WI38 (cell line): Measurements from ENCODE around the gene ZC3H12A.
"Not testable (repeated sequence)": the region's sequence is repeated elsewhere in the genome, so short reads cannot be mapped to it uniquely, and the experiment has no call there.

Source experiments
- H3K4me3 ChIP-seq: 2 replicates; pipeline ENCODE4 v1.5.1; 2011; ENCODE audit warnings: low read depth, mild to moderate bottlenecking, control low read depth, low read length
- CTCF ChIP-seq: IDR thresholded peaks from 2 replicates; pipeline ENCODE4 v1.5.1; 2012; ENCODE audit warnings: low read depth, mild to moderate bottlenecking, control low read depth, low read length

ZC3H12A gene

GRCh38 chr1:37506740-37507139 is 32.4 kb downstream of the ZC3H12A start:
- TF ChIP-seq CTCF, result no peak
- H3K4me3 ChIP-seq, result no peak overlapping the region

- H3K4me3 ChIP-seq, result no peak overlapping the region
- TF ChIP-seq CTCF, result no peak
Observed at GRCh38 chr1:37509181-37509580, 34.8 kb downstream of the ZC3H12A start.

GRCh38 chr1:37513795-37514349 is 39.5 kb downstream of the ZC3H12A start:
- H3K4me3 ChIP-seq, result peak overlapping the region; percentile 81
- no peak for TF ChIP-seq CTCF

- TF ChIP-seq CTCF, result peak; percentile 12; the same call in 1 of the 2 replicates
- H3K4me3 ChIP-seq, result peak within 1 kb of the TSS; percentile 81
Observed at GRCh38 chr1:37514350-37515184, 40.2 kb downstream of the ZC3H12A start, which contains the start of gene MEAF6. Gene MEAF6 (minus strand): TSS chr1:37514766. CDS start chr1:37514746, 20 bp downstream.

- TF ChIP-seq CTCF, result no peak
Observed at GRCh38 chr1:37515185-37516034, 41.0 kb downstream of the ZC3H12A start.

GRCh38 chr1:37517569-37517968 is 43.2 kb downstream of the ZC3H12A start:
- no peak for TF ChIP-seq CTCF
- H3K4me3 ChIP-seq, result no peak overlapping the region

More at GRCh38 chr1:37515185-37516034, 41.0 kb downstream of the ZC3H12A start:
- H3K4me3 ChIP-seq, result peak overlapping the region; percentile 81

- H3K4me3 ChIP-seq, result not testable (repeated sequence)
Observed at GRCh38 chr1:37518241-37518640, 43.9 kb downstream of the ZC3H12A start.

- not testable (repeated sequence) for H3K4me3 ChIP-seq
Observed at GRCh38 chr1:37518929-37519328, 44.5 kb downstream of the ZC3H12A start.
